Activated T-helper 1 cell treated with Interleukin-2 at 50 U/mL for 16 hours (primary cell): Measurements from ENCODE around the gene ADAMTS12.
"Not testable (repeated sequence)": the region's sequence is repeated elsewhere in the genome, so short reads cannot be mapped to it uniquely, and the experiment has no call there.

ENCODE experiments used
- DNase-seq: peaks from one replicate; pipeline ENCODE4 v3.0.0-alpha.2; 2020; ENCODE audit warnings: low read depth

The ADAMTS12 gene

GRCh38 chr5:33530183-33531036 is 361.4 kb downstream of the ADAMTS12 start:
- DNase-seq: no peak

DNA sequence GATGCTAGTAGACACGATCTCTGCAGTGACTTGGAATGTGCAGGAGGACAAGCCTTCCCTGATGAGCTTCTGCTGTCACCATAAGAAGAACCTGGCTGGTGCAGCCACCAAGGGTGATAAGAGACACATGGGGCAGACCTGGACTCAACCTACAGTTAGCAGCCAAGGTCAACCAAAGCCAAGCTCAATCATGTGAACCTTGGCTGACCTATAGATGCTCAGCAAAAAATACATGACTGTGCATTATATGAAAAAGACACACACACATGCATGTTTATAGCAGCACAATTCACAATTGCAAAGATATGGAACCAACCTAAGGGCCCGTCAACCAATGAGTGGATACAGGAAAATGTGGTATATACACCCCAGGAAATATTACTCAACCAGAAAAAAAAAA is 364.1 kb downstream of the ADAMTS12 start:
- DNase-seq: no peak

DNA sequence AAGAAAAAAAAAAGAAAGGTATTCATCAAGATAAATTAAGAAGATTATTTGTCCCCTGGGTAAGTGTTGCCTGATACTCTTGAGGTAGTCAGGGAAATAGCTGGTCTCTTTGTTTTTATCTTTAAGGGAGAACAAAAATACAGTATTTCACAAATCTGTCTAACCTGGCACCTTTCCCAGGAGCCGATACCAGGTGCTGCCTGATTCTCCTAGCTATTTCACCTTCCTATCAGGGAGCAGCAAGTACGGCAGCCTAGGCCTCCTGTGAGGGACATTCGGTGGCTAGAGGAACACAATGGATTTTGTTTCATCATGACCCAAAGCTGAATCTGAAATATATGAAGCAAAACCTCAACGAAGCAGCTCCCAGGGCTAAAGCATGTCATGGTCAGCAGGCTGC is 365.0 kb downstream of the ADAMTS12 start:
- no peak for DNase-seq

DNA sequence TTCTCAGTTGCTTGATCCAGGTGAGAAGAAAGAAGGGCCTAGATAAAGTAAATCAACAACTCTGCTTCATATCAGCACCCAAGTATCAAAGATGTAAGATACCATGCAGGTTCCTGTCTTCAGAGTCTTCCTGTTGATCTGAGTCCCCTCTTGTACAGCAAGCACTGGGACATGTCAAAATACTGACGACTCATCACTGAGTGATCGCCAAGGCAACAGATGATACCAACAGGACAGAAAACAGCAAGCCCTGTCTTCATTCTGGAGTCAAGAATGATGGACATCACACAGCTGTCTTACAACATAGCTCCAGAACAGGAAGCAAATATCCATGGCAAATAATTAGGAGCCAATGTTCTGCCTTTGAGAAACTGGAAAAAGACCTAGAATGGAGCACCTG is 367.3 kb downstream of the ADAMTS12 start:
- no peak for DNase-seq

DNA sequence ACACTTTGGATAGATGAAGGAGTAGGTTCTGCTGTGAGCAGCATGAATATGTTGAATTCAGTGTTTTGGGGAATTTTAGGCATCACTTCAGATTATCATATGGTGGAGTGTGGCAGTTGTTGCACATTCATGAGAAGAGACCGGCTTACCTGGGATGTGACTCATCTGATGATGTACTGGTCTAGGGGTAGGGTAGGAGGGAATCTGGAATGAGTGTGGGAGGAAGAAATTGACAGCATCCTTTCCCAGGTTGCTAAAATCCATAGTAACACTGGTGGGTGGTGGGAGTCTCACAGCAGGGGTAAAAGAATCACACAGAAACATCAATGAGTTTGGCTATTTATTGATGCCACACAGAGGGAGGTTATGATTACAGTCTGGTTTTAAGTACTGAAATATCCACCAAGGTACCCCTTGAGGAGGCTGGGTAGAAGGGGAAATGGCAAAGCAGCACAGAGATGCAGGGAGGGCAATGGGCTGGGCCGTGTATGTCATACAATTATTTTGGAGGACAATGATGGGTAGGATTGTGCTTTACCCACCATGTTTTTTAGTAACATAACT is 368.5 kb downstream of the ADAMTS12 start:
- no peak for DNase-seq

GRCh38 chr5:33516421-33516820 is 375.4 kb downstream of the ADAMTS12 start:
- DNase-seq: no peak

DNA sequence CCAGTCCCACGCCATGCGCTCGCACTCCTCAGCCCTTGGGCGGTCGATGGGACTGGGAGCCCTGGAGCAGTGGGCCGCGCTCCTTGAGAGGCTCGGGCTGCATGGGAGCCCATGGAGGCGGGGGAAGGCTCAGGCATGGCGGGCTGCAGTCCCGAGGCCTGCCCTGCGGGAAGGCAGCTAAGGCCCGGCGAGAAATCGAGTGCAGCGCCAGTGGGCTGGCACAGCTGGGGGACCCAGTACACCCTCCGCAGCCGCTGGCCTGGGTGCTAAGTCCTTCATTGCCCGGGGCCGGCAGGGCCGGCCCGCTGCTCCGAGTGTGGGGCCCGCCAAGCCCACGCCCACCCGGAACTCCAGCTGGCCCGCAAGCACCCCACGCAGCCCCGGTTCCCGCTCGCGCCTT is 376.4 kb downstream of the ADAMTS12 start:
- DNase-seq: not testable (repeated sequence)

GRCh38 chr5:33513462-33514185 is 378.2 kb downstream of the ADAMTS12 start:
- DNase-seq: no peak

DNA sequence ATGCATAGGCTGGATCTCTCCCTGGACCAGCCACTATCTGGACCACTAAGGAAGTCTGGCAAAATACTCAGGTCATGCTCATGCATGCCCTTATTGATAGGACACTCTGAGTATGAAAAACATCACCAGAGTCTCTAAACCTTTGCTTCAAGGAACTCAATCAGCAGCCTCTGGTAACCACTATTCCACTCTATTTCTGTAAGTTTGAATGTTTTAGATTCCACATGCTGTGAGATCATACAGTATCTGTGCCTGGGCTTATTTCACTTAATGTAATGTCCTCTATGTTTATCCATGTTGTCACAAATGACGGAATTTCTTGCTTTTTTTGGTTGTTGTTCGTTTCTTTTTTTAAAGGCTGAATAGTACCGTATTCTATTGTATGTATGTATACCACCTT is 382.8 kb downstream of the ADAMTS12 start:
- DNase-seq: no peak

GRCh38 chr5:33507426-33507825 is 384.4 kb downstream of the ADAMTS12 start:
- DNase-seq: no peak

GRCh38 chr5:33504570-33504969 is 387.2 kb downstream of the ADAMTS12 start:
- no peak for DNase-seq

- no peak for DNase-seq
Measured at GRCh38 chr5:33501899-33502298, 389.9 kb downstream of the ADAMTS12 start.

DNA sequence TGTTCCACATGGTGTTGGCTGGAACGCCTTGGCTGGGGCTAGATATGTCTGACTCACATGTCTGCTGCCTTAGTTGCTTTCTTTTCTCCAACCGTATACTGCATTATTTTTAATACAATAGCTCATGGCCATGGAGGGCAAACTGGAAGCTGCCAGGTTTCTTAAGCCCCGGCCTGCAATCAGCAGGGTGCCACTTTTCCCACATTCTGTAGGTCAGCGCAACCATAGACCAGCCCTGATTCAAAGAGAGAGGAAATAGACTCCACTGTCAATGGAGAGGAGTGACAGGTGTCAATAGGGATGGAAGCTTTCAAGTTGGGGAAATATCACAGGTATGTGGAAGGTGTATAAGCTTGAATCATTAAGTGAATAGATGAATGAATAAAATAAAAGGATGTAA is 390.5 kb downstream of the ADAMTS12 start:
- DNase-seq: no peak

DNA sequence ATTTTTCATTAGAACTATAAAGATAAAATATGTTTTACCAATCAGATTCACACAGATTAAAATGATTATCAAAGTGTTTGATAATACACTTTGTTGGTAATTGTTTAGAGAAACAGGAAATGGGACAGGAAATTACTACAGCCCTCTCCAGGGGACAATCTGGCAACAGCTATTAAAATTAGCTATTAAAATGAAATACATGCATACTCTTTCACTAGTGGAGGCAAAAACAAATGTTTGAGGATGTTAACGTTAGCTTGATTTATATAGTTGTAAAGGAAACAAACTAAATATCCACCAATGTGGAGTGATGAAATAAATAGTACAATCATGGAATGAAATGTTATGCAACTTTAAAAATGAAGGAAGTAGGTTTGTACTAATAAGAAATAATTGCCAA is 397.3 kb downstream of the ADAMTS12 start:
- no peak for DNase-seq

- DNase-seq: no peak
Measured at GRCh38 chr5:33491941-33492340, 399.8 kb downstream of the ADAMTS12 start.

DNA sequence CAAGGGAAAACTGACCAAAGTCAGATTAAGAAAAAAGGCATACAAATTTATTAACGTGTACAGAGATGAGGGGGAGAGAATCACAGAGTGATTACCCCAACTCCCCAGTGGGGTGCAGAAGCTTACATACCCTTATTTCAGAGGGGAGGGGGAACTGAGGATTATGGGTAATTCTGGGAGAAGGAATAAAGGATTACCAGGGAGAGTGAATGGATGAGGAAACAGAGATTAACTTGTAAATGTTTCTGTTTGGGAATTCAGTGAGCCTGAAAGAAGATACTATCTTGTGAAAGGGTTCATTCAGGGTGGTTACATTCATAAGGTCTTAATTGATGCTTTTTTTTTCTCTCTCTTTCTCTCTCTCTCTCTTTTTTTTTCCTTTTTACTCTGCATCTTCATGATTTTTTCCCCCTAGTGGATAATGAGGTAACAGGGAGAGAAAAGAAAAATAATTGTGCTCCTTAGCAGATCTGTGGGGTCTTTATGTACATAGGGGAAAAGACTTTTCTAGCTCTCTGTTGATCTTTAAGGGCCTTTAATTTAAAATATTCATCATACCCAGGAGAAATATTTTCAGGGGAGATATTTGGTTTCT is 401.6 kb downstream of the ADAMTS12 start:
- no peak for DNase-seq

- DNase-seq: no peak
Measured at GRCh38 chr5:33489481-33490067, 402.2 kb downstream of the ADAMTS12 start.

GRCh38 chr5:33488558-33489355 is 403.0 kb downstream of the ADAMTS12 start:
- DNase-seq: no peak

DNA sequence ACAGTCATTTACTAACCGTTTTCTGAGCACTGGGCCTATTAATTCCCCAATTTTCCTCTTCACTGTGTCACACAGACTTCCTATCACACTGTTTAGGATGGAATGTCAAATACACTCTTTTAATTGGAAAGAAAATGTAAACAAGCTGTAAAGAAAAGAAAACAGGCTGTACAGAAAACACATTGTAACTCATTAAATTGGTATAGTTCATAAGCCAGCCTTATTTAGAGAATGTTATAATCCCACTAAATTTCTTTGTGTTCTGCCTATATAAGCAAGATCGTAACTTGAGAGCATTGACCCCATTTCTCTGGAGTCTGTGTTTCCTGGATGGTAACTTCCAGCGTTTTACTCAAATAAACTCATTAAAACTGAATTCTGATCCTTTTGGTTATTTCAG is 404.6 kb downstream of the ADAMTS12 start:
- no peak for DNase-seq

- no peak for DNase-seq
Measured at GRCh38 chr5:33482335-33482734, 409.5 kb downstream of the ADAMTS12 start.

- no peak for DNase-seq
Measured at GRCh38 chr5:33480876-33481275, 410.9 kb downstream of the ADAMTS12 start.

DNA sequence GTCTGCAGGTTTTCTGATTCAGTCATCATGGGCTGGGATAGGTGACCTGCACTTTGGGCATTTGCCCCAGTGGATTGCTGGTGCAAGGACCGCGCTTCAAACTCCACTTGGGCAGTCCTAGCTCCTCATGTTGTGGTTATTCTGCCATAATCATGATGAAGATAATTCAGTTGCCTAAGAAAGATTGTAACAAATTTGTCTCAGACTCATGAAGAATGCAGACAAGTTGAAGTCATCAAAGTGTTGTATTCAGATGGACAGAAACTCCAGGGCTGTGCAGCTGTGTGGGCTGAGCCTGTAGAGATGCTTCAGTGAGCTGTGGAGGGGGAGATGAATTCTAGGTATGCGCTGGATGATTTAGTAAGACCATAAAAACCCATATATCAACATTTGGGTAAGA is 412.5 kb downstream of the ADAMTS12 start:
- DNase-seq: no peak
